WTC11 (cell line): Measurements from ENCODE around the gene ZNF514. TPM values are rescaled to one million over a fixed set of nuclear protein-coding genes. Genes with fewer than 3 reads are reported as not detected.

Source experiments
- ATAC-seq: fragments of 200-7000 bp; cut with Tn5 transposase; 2 replicates; pipeline ENCODE4 v1.10.0; 2021; ENCODE audit warnings: mild to moderate bottlenecking, moderate library complexity
- CTCF ChIA-PET: fragments of 300-600 bp; sonication (Branson Sonifier 250); formaldehyde crosslinking; loops from one replicate; lab custom pipeline; 2021; ENCODE audit warnings: antibody characterized with exemption; lab: Charles Lee
- POLR2A ChIA-PET: fragments of 350-600 bp; sonication (Branson Sonifier 250); formaldehyde crosslinking; loops from one replicate; lab custom pipeline; 2021; ENCODE audit warnings: antibody characterized with exemption; lab: Charles Lee
- DNase-seq: peaks from one replicate; pipeline ENCODE4 v3.0.0; 2021; ENCODE audit warnings: low spot score
- H3K27ac Mint-ChIP-seq: 2 replicates; pipeline ENCODE4 v1.8.0; 2021; ENCODE audit warnings: mixed read lengths
- H3K27me3 Mint-ChIP-seq: 2 replicates; pipeline ENCODE4 v1.8.0; 2021; ENCODE audit warnings: low read depth, mild to moderate bottlenecking, moderate library complexity, mixed read lengths
- H3K36me3 Mint-ChIP-seq: 2 replicates; pipeline ENCODE4 v1.8.0; 2021; ENCODE audit warnings: mixed read lengths
- H3K4me1 Mint-ChIP-seq: 2 replicates; pipeline ENCODE4 v1.8.0; 2022; ENCODE audit warnings: mixed read lengths
- H3K4me3 Mint-ChIP-seq: 2 replicates; pipeline ENCODE4 v1.8.0; 2021; ENCODE audit warnings: mild to moderate bottlenecking, moderate library complexity, mixed read lengths
- H3K9me3 Mint-ChIP-seq: 2 replicates; pipeline ENCODE4 v1.8.0; 2021; ENCODE audit warnings: mixed read lengths
- AR ChIP-seq: fragments of 250-450 bp; sonication (Bioruptor Pico); IDR thresholded peaks from 2 replicates; pipeline ENCODE4 v1.9.0; 2021; ENCODE audit warnings: mild to moderate bottlenecking
- EMX1 ChIP-seq: fragments of 250-450 bp; sonication (Bioruptor Pico); IDR thresholded peaks from 2 replicates; pipeline ENCODE4 v1.8.0; 2021; ENCODE audit warnings: mild to moderate bottlenecking
- FOXK1 ChIP-seq: sonication (generic); formaldehyde crosslinking; IDR thresholded peaks from 2 replicates; pipeline ENCODE4 v1.8.0; 2022; ENCODE audit warnings: mild to moderate bottlenecking, moderate library complexity, missing genetic modification reagents
- HMGA2 ChIP-seq: fragments of 250-450 bp; sonication (Bioruptor Pico); IDR thresholded peaks from 2 replicates; pipeline ENCODE4 v1.4.0; 2021; ENCODE audit warnings: mild to moderate bottlenecking, moderate library complexity
- IRF2 ChIP-seq: sonication (generic); formaldehyde crosslinking; IDR thresholded peaks from 2 replicates; pipeline ENCODE4 v1.8.0; 2022; ENCODE audit warnings: low read depth, missing genetic modification reagents, borderline replicate concordance
- JAZF1 ChIP-seq: fragments of 250-450 bp; sonication (Bioruptor Pico); IDR thresholded peaks from 2 replicates; pipeline ENCODE4 v1.9.0; 2021; ENCODE audit warnings: moderate library complexity, mild to moderate bottlenecking, inconsistent platforms
- KAT7 ChIP-seq: sonication (generic); formaldehyde crosslinking; IDR thresholded peaks from 2 replicates; pipeline ENCODE4 v1.8.1; 2023; ENCODE audit warnings: missing genetic modification reagents, mild to moderate bottlenecking, borderline replicate concordance
- MXD4 ChIP-seq: fragments of 250-450 bp; sonication (Bioruptor Pico); IDR thresholded peaks from 2 replicates; pipeline ENCODE4 v1.8.0; 2021; ENCODE audit warnings: mild to moderate bottlenecking, moderate library complexity, borderline replicate concordance
- MYBL2 ChIP-seq: sonication (generic); formaldehyde crosslinking; IDR thresholded peaks from 2 replicates; pipeline ENCODE4 v1.8.1; 2023; ENCODE audit warnings: mild to moderate bottlenecking, moderate library complexity, missing genetic modification reagents
- NR2C2 ChIP-seq: sonication (generic); formaldehyde crosslinking; IDR thresholded peaks from 2 replicates; pipeline ENCODE4 v1.8.0; 2022; ENCODE audit warnings: mild to moderate bottlenecking, missing genetic modification reagents
- SMAD3 ChIP-seq: sonication (generic); formaldehyde crosslinking; IDR thresholded peaks from 2 replicates; pipeline ENCODE4 v1.8.0; 2022; ENCODE audit warnings: missing genetic modification reagents, mild to moderate bottlenecking, borderline replicate concordance
- TCF7 ChIP-seq: sonication (generic); formaldehyde crosslinking; IDR thresholded peaks from 2 replicates; pipeline ENCODE4 v1.8.0; 2022; ENCODE audit warnings: mild to moderate bottlenecking, low read depth, missing genetic modification reagents, moderate library complexity
- ZNF232 ChIP-seq: sonication (generic); formaldehyde crosslinking; IDR thresholded peaks from 2 replicates; pipeline ENCODE4 v1.8.0; 2022; ENCODE audit warnings: mild to moderate bottlenecking, missing genetic modification reagents
- total RNA-seq: library from RNA; stranded (reverse); gene quantifications from 3 replicates; pipeline ENCODE4 v1.2.3, GENCODE V29; 2021
- TF ChIP-seq, protein P1 (sequence below): sonication (generic); formaldehyde crosslinking; IDR thresholded peaks from 2 replicates; pipeline ENCODE4 v1.8.0; 2022; ENCODE audit warnings: missing genetic modification reagents
- TF ChIP-seq, protein P2 (sequence below): fragments of 200-600 bp; IDR thresholded peaks from 2 replicates; pipeline ENCODE4 v1.8.0; 2022; ENCODE audit warnings: antibody characterized with exemption
- TF ChIP-seq, protein P3 (sequence below): sonication (generic); formaldehyde crosslinking; IDR thresholded peaks from 2 replicates; pipeline ENCODE4 v1.8.1; 2023; ENCODE audit warnings: mild to moderate bottlenecking, missing genetic modification reagents
- TF ChIP-seq, protein P4 (sequence below): sonication (generic); formaldehyde crosslinking; IDR thresholded peaks from 2 replicates; pipeline ENCODE4 v1.8.0; 2023; ENCODE audit warnings: missing genetic modification reagents

Gene ZNF514
- total RNA-seq, 1 experiment from 2014 or later = 19.3 TPM

DNA sequence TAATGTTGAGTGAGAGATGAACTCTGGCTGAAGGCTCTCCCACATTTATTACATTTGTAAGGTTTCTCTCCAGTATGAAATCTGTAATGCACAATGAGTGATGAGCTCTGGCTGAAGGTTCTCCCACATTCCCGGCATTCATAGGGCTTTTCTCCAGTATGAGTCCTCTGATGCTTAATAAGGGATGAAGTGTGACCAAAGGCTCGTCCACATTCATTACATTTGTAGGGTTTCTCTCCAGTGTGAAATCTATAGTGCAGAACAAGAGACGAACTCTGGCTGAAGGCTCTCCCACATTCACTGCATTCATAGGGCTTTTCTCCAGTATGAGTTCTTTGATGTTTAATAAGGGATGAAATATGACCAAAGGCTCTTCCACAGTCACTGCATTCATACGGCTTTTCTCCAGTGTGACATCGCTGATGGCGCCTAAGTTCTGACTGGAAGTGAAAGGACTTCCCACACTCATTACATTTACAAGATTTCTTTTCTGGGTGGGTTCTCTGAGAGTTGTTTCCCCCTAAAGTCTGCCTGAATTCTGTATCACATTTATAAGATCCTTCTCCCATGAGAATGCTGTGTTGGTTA, 10.2 kb downstream of the ZNF514 start:
- DNase-seq (no peak), ATAC-seq (no peak)
- peaks cover 85% of the 10 kb centered on the region for H3K9me3 Mint-ChIP-seq
- H3K4me1 Mint-ChIP-seq = no peaks in the 10 kb centered on the region
- TF ChIP-seq, protein P1, sequence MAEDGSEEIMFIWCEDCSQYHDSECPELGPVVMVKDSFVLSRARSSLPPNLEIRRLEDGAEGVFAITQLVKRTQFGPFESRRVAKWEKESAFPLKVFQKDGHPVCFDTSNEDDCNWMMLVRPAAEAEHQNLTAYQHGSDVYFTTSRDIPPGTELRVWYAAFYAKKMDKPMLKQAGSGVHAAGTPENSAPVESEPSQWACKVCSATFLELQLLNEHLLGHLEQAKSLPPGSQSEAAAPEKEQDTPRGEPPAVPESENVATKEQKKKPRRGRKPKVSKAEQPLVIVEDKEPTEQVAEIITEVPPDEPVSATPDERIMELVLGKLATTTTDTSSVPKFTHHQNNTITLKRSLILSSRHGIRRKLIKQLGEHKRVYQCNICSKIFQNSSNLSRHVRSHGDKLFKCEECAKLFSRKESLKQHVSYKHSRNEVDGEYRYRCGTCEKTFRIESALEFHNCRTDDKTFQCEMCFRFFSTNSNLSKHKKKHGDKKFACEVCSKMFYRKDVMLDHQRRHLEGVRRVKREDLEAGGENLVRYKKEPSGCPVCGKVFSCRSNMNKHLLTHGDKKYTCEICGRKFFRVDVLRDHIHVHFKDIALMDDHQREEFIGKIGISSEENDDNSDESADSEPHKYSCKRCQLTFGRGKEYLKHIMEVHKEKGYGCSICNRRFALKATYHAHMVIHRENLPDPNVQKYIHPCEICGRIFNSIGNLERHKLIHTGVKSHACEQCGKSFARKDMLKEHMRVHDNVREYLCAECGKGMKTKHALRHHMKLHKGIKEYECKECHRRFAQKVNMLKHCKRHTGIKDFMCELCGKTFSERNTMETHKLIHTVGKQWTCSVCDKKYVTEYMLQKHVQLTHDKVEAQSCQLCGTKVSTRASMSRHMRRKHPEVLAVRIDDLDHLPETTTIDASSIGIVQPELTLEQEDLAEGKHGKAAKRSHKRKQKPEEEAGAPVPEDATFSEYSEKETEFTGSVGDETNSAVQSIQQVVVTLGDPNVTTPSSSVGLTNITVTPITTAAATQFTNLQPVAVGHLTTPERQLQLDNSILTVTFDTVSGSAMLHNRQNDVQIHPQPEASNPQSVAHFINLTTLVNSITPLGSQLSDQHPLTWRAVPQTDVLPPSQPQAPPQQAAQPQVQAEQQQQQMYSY = no peak
- TF ChIP-seq EMX1 (CRISPR knock-in tag) (no peak), NR2C2 (CRISPR knock-in tag) (no peak), FOXK1 (CRISPR knock-in tag) (no peak), MXD4 (CRISPR knock-in tag) (no peak), MYBL2 (CRISPR knock-in tag) (no peak)
- peaks cover 23% of the 10 kb centered on the region for H3K27me3 Mint-ChIP-seq
- CTCF ChIA-PET = no interaction called here
- H3K36me3 Mint-ChIP-seq = peaks cover 99% of the 10 kb centered on the region
- no peak overlapping the region for H3K27ac Mint-ChIP-seq
- H3K4me3 Mint-ChIP-seq = no peak overlapping the region
- POLR2A ChIA-PET = no interaction called here

- ChIA-PET POLR2A (no interaction called here), CTCF (no interaction called here)
- ATAC-seq (no peak), DNase-seq (no peak)
- H3K27me3 Mint-ChIP-seq = peaks cover 25% of the 10 kb centered on the region
- peaks cover 83% of the 10 kb centered on the region for H3K36me3 Mint-ChIP-seq
- no peak overlapping the region for H3K4me3 Mint-ChIP-seq
- TF ChIP-seq HMGA2 (CRISPR knock-in tag) (no peak), EMX1 (CRISPR knock-in tag) (no peak), JAZF1 (CRISPR knock-in tag) (no peak), SMAD3 (CRISPR knock-in tag) (no peak), IRF2 (CRISPR knock-in tag) (no peak), TCF7 (CRISPR knock-in tag) (no peak), ZNF232 (CRISPR knock-in tag) (no peak), KAT7 (no peak), AR (CRISPR knock-in tag) (no peak)
- TF ChIP-seq, protein P2, sequence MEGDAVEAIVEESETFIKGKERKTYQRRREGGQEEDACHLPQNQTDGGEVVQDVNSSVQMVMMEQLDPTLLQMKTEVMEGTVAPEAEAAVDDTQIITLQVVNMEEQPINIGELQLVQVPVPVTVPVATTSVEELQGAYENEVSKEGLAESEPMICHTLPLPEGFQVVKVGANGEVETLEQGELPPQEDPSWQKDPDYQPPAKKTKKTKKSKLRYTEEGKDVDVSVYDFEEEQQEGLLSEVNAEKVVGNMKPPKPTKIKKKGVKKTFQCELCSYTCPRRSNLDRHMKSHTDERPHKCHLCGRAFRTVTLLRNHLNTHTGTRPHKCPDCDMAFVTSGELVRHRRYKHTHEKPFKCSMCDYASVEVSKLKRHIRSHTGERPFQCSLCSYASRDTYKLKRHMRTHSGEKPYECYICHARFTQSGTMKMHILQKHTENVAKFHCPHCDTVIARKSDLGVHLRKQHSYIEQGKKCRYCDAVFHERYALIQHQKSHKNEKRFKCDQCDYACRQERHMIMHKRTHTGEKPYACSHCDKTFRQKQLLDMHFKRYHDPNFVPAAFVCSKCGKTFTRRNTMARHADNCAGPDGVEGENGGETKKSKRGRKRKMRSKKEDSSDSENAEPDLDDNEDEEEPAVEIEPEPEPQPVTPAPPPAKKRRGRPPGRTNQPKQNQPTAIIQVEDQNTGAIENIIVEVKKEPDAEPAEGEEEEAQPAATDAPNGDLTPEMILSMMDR = no peak
- TF ChIP-seq, protein P3, sequence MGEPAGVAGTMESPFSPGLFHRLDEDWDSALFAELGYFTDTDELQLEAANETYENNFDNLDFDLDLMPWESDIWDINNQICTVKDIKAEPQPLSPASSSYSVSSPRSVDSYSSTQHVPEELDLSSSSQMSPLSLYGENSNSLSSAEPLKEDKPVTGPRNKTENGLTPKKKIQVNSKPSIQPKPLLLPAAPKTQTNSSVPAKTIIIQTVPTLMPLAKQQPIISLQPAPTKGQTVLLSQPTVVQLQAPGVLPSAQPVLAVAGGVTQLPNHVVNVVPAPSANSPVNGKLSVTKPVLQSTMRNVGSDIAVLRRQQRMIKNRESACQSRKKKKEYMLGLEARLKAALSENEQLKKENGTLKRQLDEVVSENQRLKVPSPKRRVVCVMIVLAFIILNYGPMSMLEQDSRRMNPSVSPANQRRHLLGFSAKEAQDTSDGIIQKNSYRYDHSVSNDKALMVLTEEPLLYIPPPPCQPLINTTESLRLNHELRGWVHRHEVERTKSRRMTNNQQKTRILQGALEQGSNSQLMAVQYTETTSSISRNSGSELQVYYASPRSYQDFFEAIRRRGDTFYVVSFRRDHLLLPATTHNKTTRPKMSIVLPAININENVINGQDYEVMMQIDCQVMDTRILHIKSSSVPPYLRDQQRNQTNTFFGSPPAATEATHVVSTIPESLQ (CRISPR knock-in tag) = no peak
- TF ChIP-seq, protein P4, sequence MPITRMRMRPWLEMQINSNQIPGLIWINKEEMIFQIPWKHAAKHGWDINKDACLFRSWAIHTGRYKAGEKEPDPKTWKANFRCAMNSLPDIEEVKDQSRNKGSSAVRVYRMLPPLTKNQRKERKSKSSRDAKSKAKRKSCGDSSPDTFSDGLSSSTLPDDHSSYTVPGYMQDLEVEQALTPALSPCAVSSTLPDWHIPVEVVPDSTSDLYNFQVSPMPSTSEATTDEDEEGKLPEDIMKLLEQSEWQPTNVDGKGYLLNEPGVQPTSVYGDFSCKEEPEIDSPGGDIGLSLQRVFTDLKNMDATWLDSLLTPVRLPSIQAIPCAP = no peak
- H3K4me1 Mint-ChIP-seq = no peaks in the 10 kb centered on the region
- peaks cover 86% of the 10 kb centered on the region for H3K9me3 Mint-ChIP-seq
- no peak overlapping the region for H3K27ac Mint-ChIP-seq
Measured at GRCh38 chr2:95143838-95144237, 15.8 kb downstream of the ZNF514 start.
